Astrocyte (in vitro differentiated cells and primary cell): Measurements from ENCODE around the gene TMEM63C. TPM values are rescaled to one million over a fixed set of nuclear protein-coding genes. Genes with fewer than 3 reads are reported as not detected.

Source experiments
- DNase-seq: peaks from one replicate; pipeline ENCODE4 v3.0.0-alpha.2; 2010; ENCODE audit warnings: low read depth
- FAIRE-seq: peaks from 2 replicates; lab custom pipeline; 2011; peaks lifted over from hg19 to GRCh38; lab: Jason Lieb, UNC
- H2AFZ ChIP-seq: 2 replicates; pipeline ENCODE4 v1.6.0; 2012; ENCODE audit warnings: low read depth, low read length, inconsistent platforms
- H3K27ac ChIP-seq: 2 replicates; pipeline ENCODE4 v1.5.1; 2011; ENCODE audit warnings: low read depth, low read length, inconsistent platforms
- H3K27me3 ChIP-seq: 2 replicates; pipeline ENCODE4 v1.6.0; 2011; ENCODE audit warnings: low read length, inconsistent platforms; ENCODE audit not compliant: insufficient read depth
- H3K36me3 ChIP-seq: 2 replicates; pipeline ENCODE4 v1.5.1; 2011; ENCODE audit warnings: low read length, inconsistent platforms; ENCODE audit not compliant: insufficient read depth
- H3K4me1 ChIP-seq: 2 replicates; pipeline ENCODE4 v1.5.1; 2011; ENCODE audit warnings: low read length, inconsistent platforms; ENCODE audit not compliant: insufficient read depth
- H3K4me2 ChIP-seq: 2 replicates; pipeline ENCODE4 v1.6.0; 2012; ENCODE audit warnings: low read length, inconsistent platforms
- H3K4me3 ChIP-seq: 2 replicates; pipeline ENCODE4 v1.5.1; 2011; ENCODE audit warnings: low read depth, mild to moderate bottlenecking, low read length, inconsistent platforms; ENCODE audit not compliant: insufficient read depth
- H3K79me2 ChIP-seq: 2 replicates; pipeline ENCODE4 v1.6.0; 2012; ENCODE audit warnings: mild to moderate bottlenecking, low read length, inconsistent platforms; ENCODE audit not compliant: insufficient read depth
- H3K9ac ChIP-seq: 2 replicates; pipeline ENCODE4 v1.6.0; 2012; ENCODE audit warnings: mild to moderate bottlenecking, low read length, inconsistent platforms
- H3K9me3 ChIP-seq: 2 replicates; pipeline ENCODE4 v1.5.1; 2012; ENCODE audit warnings: low read depth, mild to moderate bottlenecking, low read length, inconsistent platforms; ENCODE audit not compliant: insufficient read depth
- H4K20me1 ChIP-seq: 2 replicates; pipeline ENCODE4 v1.6.0; 2012; ENCODE audit warnings: low read length, inconsistent platforms; ENCODE audit not compliant: insufficient read depth
- H3K27ac Mint-ChIP-seq: one replicate; pipeline ENCODE4 v1.8.0; 2021; ENCODE audit warnings: mild to moderate bottlenecking, mixed read lengths; ENCODE audit not compliant: unreplicated experiment
- H3K27me3 Mint-ChIP-seq: one replicate; pipeline ENCODE4 v1.8.0; 2021; ENCODE audit warnings: low read depth, mixed read lengths; ENCODE audit not compliant: unreplicated experiment
- H3K36me3 Mint-ChIP-seq: one replicate; pipeline ENCODE4 v1.8.0; 2021; ENCODE audit warnings: low read depth, mixed read lengths; ENCODE audit not compliant: unreplicated experiment
- H3K4me1 Mint-ChIP-seq: one replicate; pipeline ENCODE4 v1.8.0; 2021; ENCODE audit warnings: low read depth, mixed read lengths; ENCODE audit not compliant: unreplicated experiment
- H3K4me3 Mint-ChIP-seq: one replicate; pipeline ENCODE4 v1.8.0; 2021; ENCODE audit warnings: mild to moderate bottlenecking, moderate library complexity, mixed read lengths; ENCODE audit not compliant: unreplicated experiment
- H3K9me3 Mint-ChIP-seq: one replicate; pipeline ENCODE4 v1.8.0; 2021; ENCODE audit warnings: mild to moderate bottlenecking, mixed read lengths; ENCODE audit not compliant: unreplicated experiment
- CTCF ChIP-seq: IDR thresholded peaks from 2 replicates; pipeline ENCODE4 v1.5.1; 2011; ENCODE audit warnings: low read depth, mild to moderate bottlenecking, inconsistent platforms, low read length, moderate library complexity; ENCODE audit not compliant: insufficient read depth
- EZH2 ChIP-seq: IDR thresholded peaks from 2 replicates; pipeline ENCODE4 v1.6.1; 2012; ENCODE audit warnings: mild to moderate bottlenecking, low read length, inconsistent platforms; ENCODE audit not compliant: insufficient read depth
- total RNA-seq: library from RNA; stranded (reverse); gene quantifications from 2 replicates; pipeline ENCODE4 v1.2.1, GENCODE V29; 2021

TMEM63C gene
- total RNA-seq, 1 donor from 2014 or later = 11.3 TPM

GRCh38 chr14:77265561-77266335, 84.2 kb downstream of the TMEM63C start:
- no peaks in the 10 kb centered on the region for H4K20me1 ChIP-seq
- no peaks in the 10 kb centered on the region for H3K9me3 ChIP-seq
- no peak overlapping the region for H3K4me2 ChIP-seq
- FAIRE-seq = no peak
- Mint-ChIP-seq H3K27me3 (peaks cover 57% of the 10 kb centered on the region), H3K9me3 (no peaks in the 10 kb centered on the region), H3K4me1 (no peaks in the 10 kb centered on the region), H3K4me3 (no peak overlapping the region), H3K36me3 (no peaks in the 10 kb centered on the region), H3K27ac (no peak overlapping the region)
- TF ChIP-seq EZH2 (no peak), CTCF (no peak)
- no peaks in the 10 kb centered on the region for H3K4me1 ChIP-seq
- H3K79me2 ChIP-seq = no peaks in the 10 kb centered on the region
- no peak overlapping the region for H3K27ac ChIP-seq
- no peak overlapping the region for H2AFZ ChIP-seq
- no peak for DNase-seq
- H3K9ac ChIP-seq = no peak overlapping the region
- no peaks in the 10 kb centered on the region for H3K36me3 ChIP-seq
- no peak overlapping the region for H3K4me3 ChIP-seq
- peaks cover 32% of the 10 kb centered on the region for H3K27me3 ChIP-seq

GRCh38 chr14:77266336-77266735, 84.7 kb downstream of the TMEM63C start:
- H3K27me3 Mint-ChIP-seq = peaks cover 56% of the 10 kb centered on the region

More at GRCh38 chr14:77266336-77266735, 84.7 kb downstream of the TMEM63C start:
- Histone ChIP-seq H3K36me3 (no peaks in the 10 kb centered on the region), H3K4me1 (no peaks in the 10 kb centered on the region), H3K79me2 (no peaks in the 10 kb centered on the region), H3K9ac (no peak overlapping the region), H3K9me3 (no peaks in the 10 kb centered on the region), H2AFZ (no peak overlapping the region), H4K20me1 (no peaks in the 10 kb centered on the region), H3K4me3 (no peak overlapping the region), H3K4me2 (no peak overlapping the region), H3K27me3 (peaks cover 34% of the 10 kb centered on the region), H3K27ac (no peak overlapping the region)
- Mint-ChIP-seq H3K4me1 (no peaks in the 10 kb centered on the region), H3K9me3 (no peaks in the 10 kb centered on the region), H3K36me3 (no peaks in the 10 kb centered on the region), H3K4me3 (no peak overlapping the region), H3K27ac (no peak overlapping the region)
- DNase-seq (no peak), FAIRE-seq (no peak)
- no peak for TF ChIP-seq CTCF
- TF ChIP-seq EZH2 = no peak
